ENCODE results near the gene COX6A2.

Gene COX6A2

GRCh38 chr16:31471875-31472708 is 43.9 kb upstream of the COX6A2 start, which contains the start of gene TGFB1I1:
Gene TGFB1I1 (plus strand): TSS chr16:31472152. CDS start chr16:31472189, 37 bp downstream.
- TF ChIP-seq, protein P1, sequence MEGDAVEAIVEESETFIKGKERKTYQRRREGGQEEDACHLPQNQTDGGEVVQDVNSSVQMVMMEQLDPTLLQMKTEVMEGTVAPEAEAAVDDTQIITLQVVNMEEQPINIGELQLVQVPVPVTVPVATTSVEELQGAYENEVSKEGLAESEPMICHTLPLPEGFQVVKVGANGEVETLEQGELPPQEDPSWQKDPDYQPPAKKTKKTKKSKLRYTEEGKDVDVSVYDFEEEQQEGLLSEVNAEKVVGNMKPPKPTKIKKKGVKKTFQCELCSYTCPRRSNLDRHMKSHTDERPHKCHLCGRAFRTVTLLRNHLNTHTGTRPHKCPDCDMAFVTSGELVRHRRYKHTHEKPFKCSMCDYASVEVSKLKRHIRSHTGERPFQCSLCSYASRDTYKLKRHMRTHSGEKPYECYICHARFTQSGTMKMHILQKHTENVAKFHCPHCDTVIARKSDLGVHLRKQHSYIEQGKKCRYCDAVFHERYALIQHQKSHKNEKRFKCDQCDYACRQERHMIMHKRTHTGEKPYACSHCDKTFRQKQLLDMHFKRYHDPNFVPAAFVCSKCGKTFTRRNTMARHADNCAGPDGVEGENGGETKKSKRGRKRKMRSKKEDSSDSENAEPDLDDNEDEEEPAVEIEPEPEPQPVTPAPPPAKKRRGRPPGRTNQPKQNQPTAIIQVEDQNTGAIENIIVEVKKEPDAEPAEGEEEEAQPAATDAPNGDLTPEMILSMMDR (conservative IDR thresholded peaks at IDR 0.05; ENCODE audit: low read depth, low read length), result no peak
- H3K4me3 ChIP-seq (IDR thresholded peaks at IDR 0.05; ENCODE audit: insufficient read depth, low read depth, low read length), result no peak within 1 kb of the TSS
- no peak within 1 kb of the TSS for H2AFZ ChIP-seq (ENCODE audit: low read depth)
- H3K27me3 ChIP-seq (ENCODE audit: insufficient read depth, low read depth), result no peaks in the 10 kb centered on the region
- no peaks in the 10 kb centered on the region for H3K36me3 ChIP-seq (ENCODE audit: insufficient read depth)
- no peak within 1 kb of the TSS for H3K9ac ChIP-seq
- no peak within 1 kb of the TSS for H3K27ac ChIP-seq
- no peak within 1 kb of the TSS for H3K4me2 ChIP-seq
- H3K4me1 ChIP-seq (ENCODE audit: low read depth, poor library complexity, severe bottlenecking), result no peaks in the 10 kb centered on the region
- no peaks in the 10 kb centered on the region for H4K20me1 ChIP-seq (ENCODE audit: insufficient read depth)
- H3K79me2 ChIP-seq (ENCODE audit: insufficient read depth, low read depth), result no peaks in the 10 kb centered on the region

DNA sequence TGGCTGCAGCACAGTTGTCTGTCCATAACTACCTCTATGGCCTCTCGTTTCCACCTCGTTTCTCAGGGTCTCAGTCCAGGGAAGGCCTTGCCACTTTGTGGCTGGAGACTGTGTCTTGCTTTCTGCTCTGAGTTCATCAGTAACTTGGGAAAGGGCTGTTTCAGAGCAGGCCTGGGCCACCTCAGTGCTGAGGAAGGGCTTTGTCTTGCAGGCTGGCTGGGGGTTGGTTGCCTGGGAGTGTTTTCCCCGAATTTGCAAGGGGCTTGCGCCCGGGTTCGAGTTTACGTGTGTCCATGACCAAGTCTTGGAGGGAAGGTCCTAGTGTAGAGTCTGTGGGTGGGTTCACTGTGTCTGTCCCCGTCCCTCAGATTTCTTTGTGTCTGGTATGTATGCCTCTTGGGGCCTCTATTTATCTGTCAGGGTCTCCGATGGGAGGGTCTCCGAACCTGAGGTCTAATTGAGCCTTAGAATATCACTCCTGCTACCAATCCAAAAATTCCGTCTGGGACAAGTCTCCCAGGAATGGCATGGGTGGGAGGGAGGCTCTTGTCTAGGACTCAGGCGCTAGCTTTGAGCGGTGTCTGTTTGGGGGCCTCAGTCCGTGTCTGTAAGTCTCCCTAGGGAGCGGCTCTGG is 43.2 kb upstream of the COX6A2 start:
- no peaks in the 10 kb centered on the region for H3K4me1 ChIP-seq (ENCODE audit: low read depth, poor library complexity, severe bottlenecking)
- H2AFZ ChIP-seq (ENCODE audit: low read depth), result no peak overlapping the region
- H3K79me2 ChIP-seq (ENCODE audit: insufficient read depth, low read depth), result no peaks in the 10 kb centered on the region
- no peaks in the 10 kb centered on the region for H3K27me3 ChIP-seq (ENCODE audit: insufficient read depth, low read depth)
- no peak overlapping the region for H3K4me2 ChIP-seq
- TF ChIP-seq, protein P1 (conservative IDR thresholded peaks at IDR 0.05; ENCODE audit: low read depth, low read length), result no peak
- no peaks in the 10 kb centered on the region for H4K20me1 ChIP-seq (ENCODE audit: insufficient read depth)
- H3K9ac ChIP-seq, result no peak overlapping the region
- no peak overlapping the region for H3K4me3 ChIP-seq (IDR thresholded peaks at IDR 0.05; ENCODE audit: insufficient read depth, low read depth, low read length)
- no peaks in the 10 kb centered on the region for H3K36me3 ChIP-seq (ENCODE audit: insufficient read depth)
- no peak overlapping the region for H3K27ac ChIP-seq

GRCh38 chr16:31470615-31471014 is 42.5 kb upstream of the COX6A2 start:
- no peak overlapping the region for H3K4me3 ChIP-seq (IDR thresholded peaks at IDR 0.05; ENCODE audit: insufficient read depth, low read depth, low read length)
- H3K4me1 ChIP-seq (ENCODE audit: low read depth, poor library complexity, severe bottlenecking), result no peaks in the 10 kb centered on the region
- H4K20me1 ChIP-seq (ENCODE audit: insufficient read depth), result no peaks in the 10 kb centered on the region
- no peaks in the 10 kb centered on the region for H3K36me3 ChIP-seq (ENCODE audit: insufficient read depth)
- H3K27me3 ChIP-seq (ENCODE audit: insufficient read depth, low read depth), result no peaks in the 10 kb centered on the region
- TF ChIP-seq, protein P1 (conservative IDR thresholded peaks at IDR 0.05; ENCODE audit: low read depth, low read length), result no peak
- H3K4me2 ChIP-seq, result no peak overlapping the region
- no peak overlapping the region for H3K27ac ChIP-seq
- H2AFZ ChIP-seq (ENCODE audit: low read depth), result no peak overlapping the region
- no peak overlapping the region for H3K9ac ChIP-seq
- H3K79me2 ChIP-seq (ENCODE audit: insufficient read depth, low read depth), result no peaks in the 10 kb centered on the region

DNA sequence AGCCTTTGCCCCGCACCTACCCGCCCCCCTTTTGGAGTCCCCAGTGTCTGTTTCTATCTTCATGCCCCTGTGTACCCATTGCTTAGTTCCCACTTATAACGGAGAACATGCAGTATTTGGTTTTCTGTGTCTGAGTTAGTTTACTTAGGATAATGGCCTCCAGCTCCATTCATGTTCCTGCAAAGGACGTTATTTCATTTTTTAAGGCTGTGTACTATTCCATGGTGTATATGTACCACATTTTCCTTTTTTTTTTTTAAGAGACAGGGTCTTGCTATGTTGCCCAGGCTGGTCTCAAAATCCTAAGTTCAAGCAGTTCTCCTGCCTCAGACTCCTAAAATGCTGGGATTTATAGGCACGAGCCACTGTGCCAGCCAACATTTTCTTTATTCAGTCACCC is 39.7 kb upstream of the COX6A2 start:
- Histone ChIP-seq H3K9ac (no peak overlapping the region), H3K4me1 (ENCODE audit: low read depth, poor library complexity, severe bottlenecking) (no peaks in the 10 kb centered on the region)

More for the DNA sequence above, 39.7 kb upstream of the COX6A2 start:
- Histone ChIP-seq H4K20me1 (ENCODE audit: insufficient read depth) (no peaks in the 10 kb centered on the region), H3K27me3 (ENCODE audit: insufficient read depth, low read depth) (no peaks in the 10 kb centered on the region), H2AFZ (ENCODE audit: low read depth) (no peak overlapping the region), H3K27ac (no peak overlapping the region), H3K4me2 (no peak overlapping the region), H3K36me3 (ENCODE audit: insufficient read depth) (no peaks in the 10 kb centered on the region), H3K79me2 (ENCODE audit: insufficient read depth, low read depth) (no peaks in the 10 kb centered on the region), H3K4me3 (IDR thresholded peaks at IDR 0.05; ENCODE audit: insufficient read depth, low read depth, low read length) (no peak overlapping the region)
- TF ChIP-seq, protein P1 (conservative IDR thresholded peaks at IDR 0.05; ENCODE audit: low read depth, low read length), result no peak
